GM23338 (cell line): ENCODE measurements around the gene CDC42BPA. TPM values are rescaled to one million over a fixed set of nuclear protein-coding genes. Genes with fewer than 3 reads are reported as not detected.
A peak's percentile ranks its signal among the peaks of the same experiment; 100 is the strongest.

Experiments used
- ATAC-seq: fragments of 200-7000 bp; cut with Tn5 transposase; 3 replicates; pipeline ENCODE4 v1.9.1; 2020
- DNase-seq: peaks from one replicate; pipeline ENCODE4 v3.0.0-alpha.2; 2015; ENCODE audit warnings: low spot score
- H2AFZ ChIP-seq: fragments of 200-600 bp; sonication (generic); 2 replicates; pipeline ENCODE4 v1.8.0; 2016; ENCODE audit warnings: antibody characterized with exemption, mild to moderate bottlenecking, moderate library complexity
- H3F3A ChIP-seq: fragments of 200-600 bp; sonication (generic); replicated peaks from 2 replicates; pipeline ENCODE4 v1.8.0; 2017; ENCODE audit warnings: antibody characterized with exemption, mixed run types, low read depth
- H3K27ac ChIP-seq: fragments of 200-600 bp; sonication (generic); 2 replicates; pipeline ENCODE4 v1.6.1; 2016; ENCODE audit warnings: low read depth
- H3K27me3 ChIP-seq: fragments of 200-600 bp; sonication (generic); 2 replicates; pipeline ENCODE4 v1.8.0; 2016; ENCODE audit warnings: mild to moderate bottlenecking, mixed run types, moderate library complexity; ENCODE audit not compliant: insufficient read depth
- H3K36me3 ChIP-seq: fragments of 200-600 bp; sonication (generic); 2 replicates; pipeline ENCODE4 v1.8.0; 2016; ENCODE audit warnings: mild to moderate bottlenecking; ENCODE audit not compliant: insufficient read depth
- H3K4me1 ChIP-seq: fragments of 200-600 bp; sonication (generic); 2 replicates; pipeline ENCODE4 v1.8.0; 2016; ENCODE audit warnings: mild to moderate bottlenecking, moderate library complexity; ENCODE audit not compliant: insufficient read depth
- H3K4me2 ChIP-seq: fragments of 200-600 bp; sonication (generic); 2 replicates; pipeline ENCODE4 v1.7.1; 2017; ENCODE audit warnings: mixed run types
- H3K4me3 ChIP-seq: fragments of 200-600 bp; sonication (generic); 2 replicates; pipeline ENCODE4 v1.6.1; 2016; ENCODE audit warnings: mixed run types
- H3K79me2 ChIP-seq: fragments of 200-600 bp; sonication (generic); replicated peaks from 2 replicates; pipeline ENCODE4 v1.8.0; 2017; ENCODE audit warnings: mild to moderate bottlenecking; ENCODE audit not compliant: insufficient read depth
- H3K9me2 ChIP-seq: fragments of 200-600 bp; sonication (generic); 2 replicates; pipeline ENCODE4 v1.8.0; 2017; ENCODE audit not compliant: insufficient read depth
- H4K20me1 ChIP-seq: fragments of 200-600 bp; sonication (generic); replicated peaks from 2 replicates; pipeline ENCODE4 v1.8.0; 2017; ENCODE audit warnings: mild to moderate bottlenecking; ENCODE audit not compliant: insufficient read depth
- H3K27ac Mint-ChIP-seq: 2 replicates; pipeline ENCODE4 v1.8.0; 2020; ENCODE audit warnings: inconsistent platforms, mild to moderate bottlenecking, moderate library complexity, mixed read lengths
- H3K27me3 Mint-ChIP-seq: 3 replicates; pipeline ENCODE4 v1.8.0; 2022; ENCODE audit warnings: low read depth, mild to moderate bottlenecking, moderate library complexity, mixed read lengths, inconsistent platforms; ENCODE audit not compliant: insufficient read depth, poor library complexity
- H3K36me3 Mint-ChIP-seq: 3 replicates; pipeline ENCODE4 v1.8.0; 2021; ENCODE audit warnings: low read depth, mild to moderate bottlenecking, inconsistent platforms, moderate library complexity, mixed read lengths
- H3K4me1 Mint-ChIP-seq: 3 replicates; pipeline ENCODE4 v1.8.0; 2020; ENCODE audit warnings: mild to moderate bottlenecking, inconsistent platforms, mixed read lengths
- H3K4me3 Mint-ChIP-seq: 3 replicates; pipeline ENCODE4 v1.8.0; 2021; ENCODE audit warnings: moderate library complexity, mild to moderate bottlenecking, inconsistent platforms, mixed read lengths
- H3K9me3 Mint-ChIP-seq: 3 replicates; pipeline ENCODE4 v1.8.0; 2020; ENCODE audit warnings: moderate library complexity, mild to moderate bottlenecking, inconsistent platforms, mixed read lengths
- CREB1 ChIP-seq: fragments of 250-450 bp; sonication (Bioruptor Pico); IDR thresholded peaks from 2 replicates; pipeline ENCODE4 v1.5.0; 2020; ENCODE audit warnings: low read depth, mild to moderate bottlenecking, moderate library complexity
- EZH2 ChIP-seq: fragments of 200-600 bp; sonication (generic); IDR thresholded peaks from one replicate; pipeline ENCODE4 v1.8.0; 2017; ENCODE audit warnings: antibody characterized with exemption, mild to moderate bottlenecking, low read depth; ENCODE audit not compliant: unreplicated experiment
- EZH2phosphoT487 ChIP-seq: fragments of 200-600 bp; sonication (generic); IDR thresholded peaks from one replicate; pipeline ENCODE4 v1.8.1; 2018; ENCODE audit warnings: antibody characterized with exemption; ENCODE audit not compliant: unreplicated experiment
- JUNB ChIP-seq: IDR thresholded peaks from one replicate; pipeline ENCODE4 v1.6.1; 2016; ENCODE audit warnings: antibody characterized with exemption; ENCODE audit not compliant: unreplicated experiment
- NANOG ChIP-seq: IDR thresholded peaks from 2 replicates; pipeline ENCODE4 v1.6.1; 2016; ENCODE audit warnings: antibody characterized with exemption, borderline replicate concordance
- POLR2AphosphoS5 ChIP-seq: IDR thresholded peaks from 2 replicates; pipeline ENCODE4 v1.6.1; 2016; ENCODE audit warnings: antibody characterized with exemption, low read depth
- STAT1 ChIP-seq: IDR thresholded peaks from one replicate; pipeline ENCODE4 v1.6.1; 2016; ENCODE audit warnings: antibody characterized with exemption; ENCODE audit not compliant: unreplicated experiment
- ZNF114 ChIP-seq: fragments of 250-450 bp; sonication (Bioruptor Pico); IDR thresholded peaks from 2 replicates; pipeline ENCODE4 v1.5.0; 2020; ENCODE audit warnings: mild to moderate bottlenecking, moderate library complexity
- ZNF331 ChIP-seq: fragments of 250-450 bp; sonication (Bioruptor Pico); IDR thresholded peaks from 2 replicates; pipeline ENCODE4 v1.5.0; 2020; ENCODE audit warnings: low read depth, mild to moderate bottlenecking, moderate library complexity
- polyA plus RNA-seq: library from polyadenylated mRNA; unstranded; fragments of >200 nt; fragmentation: Nextera tagmentation; extraction: Ambion mirVana; gene quantifications from 2 replicates; pipeline ENCODE4 v1.2.1, GENCODE V29; 2016
- total RNA-seq: library from RNA; depleted of rRNA; stranded (reverse); fragments of >200 nt; shearing (Covaris generic); gene quantifications from 2 replicates; pipeline ENCODE4 v1.2.3, GENCODE V29; 2014
- TF ChIP-seq, protein P1 (sequence below): IDR thresholded peaks from 2 replicates; pipeline ENCODE4 v1.6.1; 2016; ENCODE audit warnings: antibody characterized with exemption
- TF ChIP-seq, protein P2 (sequence below), 2 experiments: fragments of 200-600 bp in 1 of 2; sonication (generic) in 1 of 2; conservative IDR thresholded peaks; 2 replicates each; pipeline versions ENCODE4 v1.5.1 to v1.6.1; 2016 to 2017; ENCODE audit warnings: antibody characterized with exemption in 2 of 2, low read depth in 2 of 2, mild to moderate bottlenecking in 2 of 2, moderate library complexity in 1 of 2
- TF ChIP-seq, protein P3 (sequence below): IDR thresholded peaks from one replicate; pipeline ENCODE4 v1.6.1; 2018; ENCODE audit warnings: antibody characterized with exemption; ENCODE audit not compliant: unreplicated experiment
- TF ChIP-seq, protein P4 (sequence below): fragments of 250-450 bp; sonication (Bioruptor Pico); IDR thresholded peaks from 2 replicates; pipeline ENCODE4 v1.5.0; 2020; ENCODE audit warnings: mild to moderate bottlenecking, moderate library complexity

Gene CDC42BPA
- total and polyA plus RNA-seq, 2 experiments from 2014 or later: 17.7 to 40.1 TPM

DNA sequence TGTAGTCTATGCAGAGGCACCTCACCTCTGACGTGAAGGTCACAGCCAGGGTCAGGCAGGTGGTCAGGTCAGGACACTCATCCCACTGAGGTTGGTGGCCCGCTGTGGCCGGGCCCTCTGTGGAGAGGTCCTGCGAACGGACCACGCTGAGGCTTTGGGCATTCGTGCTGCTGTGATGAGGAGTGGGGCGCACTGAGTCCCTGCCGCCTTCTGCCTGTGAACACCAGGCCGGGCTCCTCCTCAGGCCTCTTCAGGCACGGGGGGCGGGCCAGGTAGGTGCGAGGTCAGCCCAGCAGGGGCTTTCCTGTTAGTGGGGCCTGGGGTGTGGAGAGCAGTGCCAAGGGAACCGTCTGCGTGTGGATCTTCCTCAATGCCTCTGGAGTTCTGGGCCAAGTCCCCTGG lies 339.2 kb downstream of the CDC42BPA start:
- no peak overlapping the region for H3K4me3 Mint-ChIP-seq
- H3K9me2 ChIP-seq: no peaks in the 10 kb centered on the region
- H3K36me3 Mint-ChIP-seq: no peaks in the 10 kb centered on the region
- no peak overlapping the region for H3K4me3 ChIP-seq
- H3K9me3 Mint-ChIP-seq: no peaks in the 10 kb centered on the region
- H3K27me3 Mint-ChIP-seq: peaks cover 7% of the 10 kb centered on the region
- H3K27ac Mint-ChIP-seq: no peak overlapping the region
- 0 out of 2 replicates have a peak, but pooled peaks cover 6% of the 10 kb centered on the region for H4K20me1 ChIP-seq
- no peaks in the 10 kb centered on the region for H3K4me1 ChIP-seq
- no peak for TF ChIP-seq ZNF114 (CRISPR knock-in tag)
- no peak for TF ChIP-seq POLR2AphosphoS5
- no peak for TF ChIP-seq ZNF331
- no peak for TF ChIP-seq CREB1 (CRISPR knock-in tag)
- TF ChIP-seq JUNB: no peak
- TF ChIP-seq, protein P1, sequence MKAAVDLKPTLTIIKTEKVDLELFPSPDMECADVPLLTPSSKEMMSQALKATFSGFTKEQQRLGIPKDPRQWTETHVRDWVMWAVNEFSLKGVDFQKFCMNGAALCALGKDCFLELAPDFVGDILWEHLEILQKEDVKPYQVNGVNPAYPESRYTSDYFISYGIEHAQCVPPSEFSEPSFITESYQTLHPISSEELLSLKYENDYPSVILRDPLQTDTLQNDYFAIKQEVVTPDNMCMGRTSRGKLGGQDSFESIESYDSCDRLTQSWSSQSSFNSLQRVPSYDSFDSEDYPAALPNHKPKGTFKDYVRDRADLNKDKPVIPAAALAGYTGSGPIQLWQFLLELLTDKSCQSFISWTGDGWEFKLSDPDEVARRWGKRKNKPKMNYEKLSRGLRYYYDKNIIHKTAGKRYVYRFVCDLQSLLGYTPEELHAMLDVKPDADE: no peak
- TF ChIP-seq, protein P2, sequence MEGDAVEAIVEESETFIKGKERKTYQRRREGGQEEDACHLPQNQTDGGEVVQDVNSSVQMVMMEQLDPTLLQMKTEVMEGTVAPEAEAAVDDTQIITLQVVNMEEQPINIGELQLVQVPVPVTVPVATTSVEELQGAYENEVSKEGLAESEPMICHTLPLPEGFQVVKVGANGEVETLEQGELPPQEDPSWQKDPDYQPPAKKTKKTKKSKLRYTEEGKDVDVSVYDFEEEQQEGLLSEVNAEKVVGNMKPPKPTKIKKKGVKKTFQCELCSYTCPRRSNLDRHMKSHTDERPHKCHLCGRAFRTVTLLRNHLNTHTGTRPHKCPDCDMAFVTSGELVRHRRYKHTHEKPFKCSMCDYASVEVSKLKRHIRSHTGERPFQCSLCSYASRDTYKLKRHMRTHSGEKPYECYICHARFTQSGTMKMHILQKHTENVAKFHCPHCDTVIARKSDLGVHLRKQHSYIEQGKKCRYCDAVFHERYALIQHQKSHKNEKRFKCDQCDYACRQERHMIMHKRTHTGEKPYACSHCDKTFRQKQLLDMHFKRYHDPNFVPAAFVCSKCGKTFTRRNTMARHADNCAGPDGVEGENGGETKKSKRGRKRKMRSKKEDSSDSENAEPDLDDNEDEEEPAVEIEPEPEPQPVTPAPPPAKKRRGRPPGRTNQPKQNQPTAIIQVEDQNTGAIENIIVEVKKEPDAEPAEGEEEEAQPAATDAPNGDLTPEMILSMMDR (conservative IDR thresholded peaks at IDR 0.05; ENCODE audit: low read depth in 2 of 2): no peak
- TF ChIP-seq, protein P3, sequence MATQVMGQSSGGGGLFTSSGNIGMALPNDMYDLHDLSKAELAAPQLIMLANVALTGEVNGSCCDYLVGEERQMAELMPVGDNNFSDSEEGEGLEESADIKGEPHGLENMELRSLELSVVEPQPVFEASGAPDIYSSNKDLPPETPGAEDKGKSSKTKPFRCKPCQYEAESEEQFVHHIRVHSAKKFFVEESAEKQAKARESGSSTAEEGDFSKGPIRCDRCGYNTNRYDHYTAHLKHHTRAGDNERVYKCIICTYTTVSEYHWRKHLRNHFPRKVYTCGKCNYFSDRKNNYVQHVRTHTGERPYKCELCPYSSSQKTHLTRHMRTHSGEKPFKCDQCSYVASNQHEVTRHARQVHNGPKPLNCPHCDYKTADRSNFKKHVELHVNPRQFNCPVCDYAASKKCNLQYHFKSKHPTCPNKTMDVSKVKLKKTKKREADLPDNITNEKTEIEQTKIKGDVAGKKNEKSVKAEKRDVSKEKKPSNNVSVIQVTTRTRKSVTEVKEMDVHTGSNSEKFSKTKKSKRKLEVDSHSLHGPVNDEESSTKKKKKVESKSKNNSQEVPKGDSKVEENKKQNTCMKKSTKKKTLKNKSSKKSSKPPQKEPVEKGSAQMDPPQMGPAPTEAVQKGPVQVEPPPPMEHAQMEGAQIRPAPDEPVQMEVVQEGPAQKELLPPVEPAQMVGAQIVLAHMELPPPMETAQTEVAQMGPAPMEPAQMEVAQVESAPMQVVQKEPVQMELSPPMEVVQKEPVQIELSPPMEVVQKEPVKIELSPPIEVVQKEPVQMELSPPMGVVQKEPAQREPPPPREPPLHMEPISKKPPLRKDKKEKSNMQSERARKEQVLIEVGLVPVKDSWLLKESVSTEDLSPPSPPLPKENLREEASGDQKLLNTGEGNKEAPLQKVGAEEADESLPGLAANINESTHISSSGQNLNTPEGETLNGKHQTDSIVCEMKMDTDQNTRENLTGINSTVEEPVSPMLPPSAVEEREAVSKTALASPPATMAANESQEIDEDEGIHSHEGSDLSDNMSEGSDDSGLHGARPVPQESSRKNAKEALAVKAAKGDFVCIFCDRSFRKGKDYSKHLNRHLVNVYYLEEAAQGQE: no peak
- TF ChIP-seq EZH2: no peak
- TF ChIP-seq, protein P4, sequence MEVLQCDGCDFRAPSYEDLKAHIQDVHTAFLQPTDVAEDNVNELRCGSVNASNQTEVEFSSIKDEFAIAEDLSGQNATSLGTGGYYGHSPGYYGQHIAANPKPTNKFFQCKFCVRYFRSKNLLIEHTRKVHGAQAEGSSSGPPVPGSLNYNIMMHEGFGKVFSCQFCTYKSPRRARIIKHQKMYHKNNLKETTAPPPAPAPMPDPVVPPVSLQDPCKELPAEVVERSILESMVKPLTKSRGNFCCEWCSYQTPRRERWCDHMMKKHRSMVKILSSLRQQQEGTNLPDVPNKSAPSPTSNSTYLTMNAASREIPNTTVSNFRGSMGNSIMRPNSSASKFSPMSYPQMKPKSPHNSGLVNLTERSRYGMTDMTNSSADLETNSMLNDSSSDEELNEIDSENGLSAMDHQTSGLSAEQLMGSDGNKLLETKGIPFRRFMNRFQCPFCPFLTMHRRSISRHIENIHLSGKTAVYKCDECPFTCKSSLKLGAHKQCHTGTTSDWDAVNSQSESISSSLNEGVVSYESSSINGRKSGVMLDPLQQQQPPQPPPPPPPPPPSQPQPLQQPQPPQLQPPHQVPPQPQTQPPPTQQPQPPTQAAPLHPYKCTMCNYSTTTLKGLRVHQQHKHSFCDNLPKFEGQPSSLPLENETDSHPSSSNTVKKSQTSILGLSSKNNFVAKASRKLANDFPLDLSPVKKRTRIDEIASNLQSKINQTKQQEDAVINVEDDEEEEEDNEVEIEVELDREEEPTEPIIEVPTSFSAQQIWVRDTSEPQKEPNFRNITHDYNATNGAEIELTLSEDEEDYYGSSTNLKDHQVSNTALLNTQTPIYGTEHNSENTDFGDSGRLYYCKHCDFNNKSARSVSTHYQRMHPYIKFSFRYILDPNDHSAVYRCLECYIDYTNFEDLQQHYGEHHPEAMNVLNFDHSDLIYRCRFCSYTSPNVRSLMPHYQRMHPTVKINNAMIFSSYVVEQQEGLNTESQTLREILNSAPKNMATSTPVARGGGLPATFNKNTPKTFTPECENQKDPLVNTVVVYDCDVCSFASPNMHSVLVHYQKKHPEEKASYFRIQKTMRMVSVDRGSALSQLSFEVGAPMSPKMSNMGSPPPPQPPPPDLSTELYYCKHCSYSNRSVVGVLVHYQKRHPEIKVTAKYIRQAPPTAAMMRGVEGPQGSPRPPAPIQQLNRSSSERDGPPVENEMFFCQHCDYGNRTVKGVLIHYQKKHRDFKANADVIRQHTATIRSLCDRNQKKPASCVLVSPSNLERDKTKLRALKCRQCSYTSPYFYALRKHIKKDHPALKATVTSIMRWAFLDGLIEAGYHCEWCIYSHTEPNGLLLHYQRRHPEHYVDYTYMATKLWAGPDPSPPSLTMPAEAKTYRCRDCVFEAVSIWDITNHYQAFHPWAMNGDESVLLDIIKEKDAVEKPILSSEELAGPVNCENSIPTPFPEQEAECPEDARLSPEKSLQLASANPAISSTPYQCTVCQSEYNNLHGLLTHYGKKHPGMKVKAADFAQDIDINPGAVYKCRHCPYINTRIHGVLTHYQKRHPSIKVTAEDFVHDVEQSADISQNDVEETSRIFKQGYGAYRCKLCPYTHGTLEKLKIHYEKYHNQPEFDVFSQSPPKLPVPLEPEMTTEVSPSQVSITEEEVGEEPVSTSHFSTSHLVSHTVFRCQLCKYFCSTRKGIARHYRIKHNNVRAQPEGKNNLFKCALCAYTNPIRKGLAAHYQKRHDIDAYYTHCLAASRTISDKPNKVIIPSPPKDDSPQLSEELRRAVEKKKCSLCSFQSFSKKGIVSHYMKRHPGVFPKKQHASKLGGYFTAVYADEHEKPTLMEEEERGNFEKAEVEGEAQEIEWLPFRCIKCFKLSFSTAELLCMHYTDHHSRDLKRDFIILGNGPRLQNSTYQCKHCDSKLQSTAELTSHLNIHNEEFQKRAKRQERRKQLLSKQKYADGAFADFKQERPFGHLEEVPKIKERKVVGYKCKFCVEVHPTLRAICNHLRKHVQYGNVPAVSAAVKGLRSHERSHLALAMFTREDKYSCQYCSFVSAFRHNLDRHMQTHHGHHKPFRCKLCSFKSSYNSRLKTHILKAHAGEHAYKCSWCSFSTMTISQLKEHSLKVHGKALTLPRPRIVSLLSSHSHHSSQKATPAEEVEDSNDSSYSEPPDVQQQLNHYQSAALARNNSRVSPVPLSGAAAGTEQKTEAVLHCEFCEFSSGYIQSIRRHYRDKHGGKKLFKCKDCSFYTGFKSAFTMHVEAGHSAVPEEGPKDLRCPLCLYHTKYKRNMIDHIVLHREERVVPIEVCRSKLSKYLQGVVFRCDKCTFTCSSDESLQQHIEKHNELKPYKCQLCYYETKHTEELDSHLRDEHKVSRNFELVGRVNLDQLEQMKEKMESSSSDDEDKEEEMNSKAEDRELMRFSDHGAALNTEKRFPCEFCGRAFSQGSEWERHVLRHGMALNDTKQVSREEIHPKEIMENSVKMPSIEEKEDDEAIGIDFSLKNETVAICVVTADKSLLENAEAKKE: no peak
- no peak for TF ChIP-seq EZH2phosphoT487
- no peak for TF ChIP-seq STAT1
- no peak for TF ChIP-seq NANOG
- no peak overlapping the region for H3K4me2 ChIP-seq
- DNase-seq (no peak), ATAC-seq (peak; percentile 9; the same call in 2 of the 3 replicates)
- H3K79me2 ChIP-seq: no peaks in the 10 kb centered on the region
- no peaks in the 10 kb centered on the region for H3K27me3 ChIP-seq
- H3K4me1 Mint-ChIP-seq: peaks cover 4% of the 10 kb centered on the region; the same call in 2 of the 3 replicates
- H2AFZ ChIP-seq: no peak overlapping the region
- H3F3A ChIP-seq: no peaks in the 10 kb centered on the region
- H3K36me3 ChIP-seq: no peaks in the 10 kb centered on the region
- no peak overlapping the region for H3K27ac ChIP-seq
